GM15510 (cell line): ENCODE measurements around the gene LY86.

Source experiments
- POLR2A ChIP-seq: IDR thresholded peaks from 3 replicates; pipeline ENCODE4 v1.6.1; 2011; ENCODE audit warnings: borderline replicate concordance; ENCODE audit not compliant: insufficient read length; ENCODE audit errors: extremely low read depth

Gene LY86

GRCh38 chr6:6586167-6586566 lies 2.4 kb upstream of the LY86 start:
- peak; percentile 23 for TF ChIP-seq POLR2A

GRCh38 chr6:6586671-6587526 lies 1.6 kb upstream of the LY86 start:
- peak; percentile 70 for TF ChIP-seq POLR2A

- no peak for TF ChIP-seq POLR2A
Measured at GRCh38 chr6:6587696-6588063, 840 bp upstream of the LY86 start.

- TF ChIP-seq POLR2A: no peak
Measured at GRCh38 chr6:6588924-6589709, 597 bp downstream of the LY86 start.

- TF ChIP-seq POLR2A: no peak
Measured at GRCh38 chr6:6590530-6590929, 2.0 kb downstream of the LY86 start.

GRCh38 chr6:6591778-6592465 lies 3.4 kb downstream of the LY86 start:
- TF ChIP-seq POLR2A: no peak

- no peak for TF ChIP-seq POLR2A
Measured at GRCh38 chr6:6592826-6593475, 4.4 kb downstream of the LY86 start.

GRCh38 chr6:6593867-6594468 lies 5.4 kb downstream of the LY86 start:
- no peak for TF ChIP-seq POLR2A

GRCh38 chr6:6595025-6595424 lies 6.5 kb downstream of the LY86 start:
- no peak for TF ChIP-seq POLR2A

- no peak for TF ChIP-seq POLR2A
Measured at GRCh38 chr6:6595952-6596351, 7.4 kb downstream of the LY86 start.

GRCh38 chr6:6596529-6597328 lies 8.2 kb downstream of the LY86 start:
- TF ChIP-seq POLR2A: no peak

- TF ChIP-seq POLR2A: no peak
Measured at GRCh38 chr6:6597682-6598081, 9.2 kb downstream of the LY86 start.

- no peak for TF ChIP-seq POLR2A
Measured at GRCh38 chr6:6599468-6599873, 11.0 kb downstream of the LY86 start.
